Iris pigment epithelial cell (primary cell): Measurements from ENCODE around the gene ADAM33.

ENCODE experiments used
- DNase-seq: peaks from one replicate; pipeline ENCODE4 v3.0.0-alpha.2; 2011; ENCODE audit warnings: low read depth

The ADAM33 gene

DNA sequence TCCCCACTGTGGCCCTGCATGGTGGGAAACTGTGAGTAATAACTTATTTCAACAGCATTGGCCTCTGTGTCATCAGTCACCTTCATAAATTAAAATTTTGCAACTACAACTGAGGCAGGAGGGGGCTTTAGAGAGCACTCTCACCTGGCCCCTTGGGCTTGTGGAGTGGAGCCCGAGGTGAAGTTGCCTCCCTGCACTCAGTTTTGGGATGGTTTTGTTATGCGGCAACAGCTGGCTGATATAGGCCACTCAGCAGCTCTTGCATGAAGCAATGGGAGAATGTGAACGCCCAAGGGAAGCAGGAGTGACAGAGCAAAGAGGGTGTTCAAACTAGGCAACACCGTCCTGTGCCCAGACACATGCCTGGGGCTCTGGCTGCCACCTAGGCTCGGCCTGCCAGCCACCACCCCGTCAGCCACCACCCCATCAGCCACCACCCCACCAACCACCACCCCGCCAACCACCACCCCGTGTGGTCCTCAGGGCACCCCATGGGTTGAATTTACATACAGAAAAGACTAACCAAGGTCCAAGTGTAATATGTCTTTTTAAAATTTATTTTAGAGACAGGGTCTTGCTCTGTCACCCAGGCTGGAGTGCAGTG, 14.3 kb downstream of the ADAM33 start:
- no peak for DNase-seq

DNA sequence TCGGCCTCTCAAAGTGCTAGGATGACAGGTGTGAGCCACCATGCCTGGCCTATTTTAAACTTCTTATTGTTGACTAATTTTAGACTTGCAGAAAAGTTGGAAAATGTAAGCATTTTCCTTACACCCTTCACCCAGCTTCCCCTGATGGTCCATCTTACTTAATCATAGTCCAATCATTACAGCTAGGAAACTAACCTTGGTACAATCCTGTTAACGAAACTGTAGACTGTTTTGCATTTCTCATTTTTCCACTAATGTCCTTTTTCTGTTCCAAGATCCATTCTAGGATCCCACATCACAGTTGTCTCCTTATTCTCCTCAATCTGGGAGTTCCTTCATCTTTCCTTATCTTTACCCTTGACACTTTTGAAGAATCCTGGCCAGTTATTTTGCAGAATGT, 18.0 kb downstream of the ADAM33 start:
- no peak for DNase-seq

DNA sequence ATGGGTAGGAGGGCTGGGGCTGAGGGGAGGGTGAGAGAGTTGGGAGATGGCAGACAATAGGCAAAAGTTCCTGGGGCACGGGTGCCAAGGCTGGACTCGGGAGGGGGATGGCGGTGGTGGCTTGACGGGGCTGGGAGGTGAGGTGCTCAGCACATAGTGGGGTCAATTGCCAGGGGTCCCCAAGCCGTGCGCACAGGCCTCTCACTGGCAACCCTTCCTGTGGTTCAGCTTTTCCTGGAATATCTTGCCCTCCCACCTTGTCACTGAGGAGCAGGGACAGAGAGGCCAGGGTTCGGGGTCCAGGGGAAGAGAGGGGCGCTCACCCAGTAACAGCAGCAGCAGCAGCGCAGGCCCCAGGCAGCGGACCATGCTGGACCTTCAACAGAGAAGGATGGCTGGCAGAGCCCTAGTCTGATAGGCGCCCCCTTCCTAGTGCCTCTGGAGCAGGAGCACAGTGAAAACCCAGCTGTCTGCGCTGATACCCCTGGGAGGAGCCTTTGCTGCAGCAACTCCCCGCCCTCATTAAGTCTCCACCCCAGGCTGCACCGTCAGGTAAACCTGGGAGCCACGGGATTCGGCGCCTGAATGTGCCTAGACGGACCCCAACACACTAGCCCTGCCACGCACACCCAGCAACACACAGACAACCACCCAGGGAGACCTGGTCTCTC, 18.6 kb downstream of the ADAM33 start, which contains the start of gene GFRA4:
Gene GFRA4, minus strand, starts transcription at position 369 of the 671 bp plus-strand sequence. Its CDS starts 0 bp downstream, at position 369.
- no peak for DNase-seq

DNA sequence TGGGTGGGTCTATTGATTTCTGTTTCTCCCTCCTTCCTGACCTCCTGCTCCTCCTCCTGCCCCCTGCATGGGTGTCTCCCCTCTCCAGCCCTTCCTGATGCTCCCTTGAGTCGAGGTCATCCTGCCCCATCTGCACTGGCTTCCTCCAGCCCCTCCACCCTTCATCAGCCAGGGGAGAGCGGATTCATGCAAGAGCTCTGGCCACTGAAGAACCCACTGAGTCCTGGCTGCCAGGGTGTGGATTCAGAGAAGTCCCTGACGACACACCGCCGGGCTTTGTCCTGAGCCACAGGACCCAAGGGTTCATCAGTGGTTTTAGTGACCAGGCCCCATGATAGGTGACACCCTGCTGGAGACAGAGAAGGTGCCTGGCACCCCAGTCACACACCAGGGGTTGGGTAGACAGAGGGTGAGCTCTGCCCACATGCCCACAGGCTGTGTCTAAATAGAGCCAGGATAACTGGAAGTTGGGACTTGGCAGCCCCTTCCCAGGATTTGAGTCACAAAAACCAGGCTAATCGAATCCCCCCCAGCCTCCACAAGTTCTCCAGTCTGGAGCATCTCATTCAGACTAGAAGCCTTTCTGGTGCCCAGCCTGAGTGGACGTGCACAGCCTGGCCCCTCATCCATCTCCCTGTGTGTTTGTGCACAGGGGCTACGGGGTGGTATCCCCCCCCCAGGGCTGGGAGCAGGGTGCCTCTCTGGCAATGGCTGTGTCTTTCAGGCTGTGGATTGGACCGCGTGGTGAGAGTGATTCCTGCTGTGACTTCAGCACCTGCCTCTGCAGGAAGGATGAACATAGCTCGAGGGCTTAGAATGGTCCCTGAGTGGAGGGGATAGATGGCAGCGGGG, 19.8 kb downstream of the ADAM33 start:
- no peak for DNase-seq

DNA sequence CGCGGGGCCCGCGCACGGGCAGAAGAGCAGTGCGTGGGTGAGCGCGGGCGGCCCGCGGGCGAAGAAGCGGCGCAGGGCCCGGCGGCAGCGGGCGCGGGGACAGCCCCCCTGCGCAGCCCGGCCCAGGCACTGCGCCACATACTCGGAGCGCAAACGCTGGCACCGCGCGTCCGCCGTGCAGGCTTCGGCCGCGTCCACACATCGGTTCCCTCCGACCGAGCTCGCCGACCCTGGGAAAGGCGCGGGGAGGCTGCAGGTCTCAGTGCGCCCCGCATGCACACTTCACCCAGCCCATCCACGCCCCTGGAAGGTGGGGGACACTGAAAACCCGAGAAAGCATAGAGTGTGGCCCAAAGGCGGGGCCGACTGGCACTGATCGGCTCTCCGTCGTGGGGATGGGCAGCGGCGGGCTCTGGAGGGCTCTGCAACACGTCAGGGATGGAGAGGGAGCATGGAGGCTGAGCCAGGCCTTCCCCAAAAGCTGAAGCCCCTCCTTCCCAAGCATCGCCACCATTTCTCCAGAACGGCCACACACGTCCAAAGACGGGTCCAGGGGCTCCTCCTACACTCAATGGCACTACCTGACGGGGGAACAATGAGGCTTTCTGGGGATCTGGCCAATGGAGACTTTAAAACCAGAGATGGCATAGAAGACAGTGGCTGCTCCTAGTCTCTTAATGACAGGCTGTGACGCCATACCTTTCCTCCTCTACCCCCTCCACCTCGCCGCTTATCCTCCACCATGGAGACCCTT, 20.6 kb downstream of the ADAM33 start:
- DNase-seq = no peak

DNA sequence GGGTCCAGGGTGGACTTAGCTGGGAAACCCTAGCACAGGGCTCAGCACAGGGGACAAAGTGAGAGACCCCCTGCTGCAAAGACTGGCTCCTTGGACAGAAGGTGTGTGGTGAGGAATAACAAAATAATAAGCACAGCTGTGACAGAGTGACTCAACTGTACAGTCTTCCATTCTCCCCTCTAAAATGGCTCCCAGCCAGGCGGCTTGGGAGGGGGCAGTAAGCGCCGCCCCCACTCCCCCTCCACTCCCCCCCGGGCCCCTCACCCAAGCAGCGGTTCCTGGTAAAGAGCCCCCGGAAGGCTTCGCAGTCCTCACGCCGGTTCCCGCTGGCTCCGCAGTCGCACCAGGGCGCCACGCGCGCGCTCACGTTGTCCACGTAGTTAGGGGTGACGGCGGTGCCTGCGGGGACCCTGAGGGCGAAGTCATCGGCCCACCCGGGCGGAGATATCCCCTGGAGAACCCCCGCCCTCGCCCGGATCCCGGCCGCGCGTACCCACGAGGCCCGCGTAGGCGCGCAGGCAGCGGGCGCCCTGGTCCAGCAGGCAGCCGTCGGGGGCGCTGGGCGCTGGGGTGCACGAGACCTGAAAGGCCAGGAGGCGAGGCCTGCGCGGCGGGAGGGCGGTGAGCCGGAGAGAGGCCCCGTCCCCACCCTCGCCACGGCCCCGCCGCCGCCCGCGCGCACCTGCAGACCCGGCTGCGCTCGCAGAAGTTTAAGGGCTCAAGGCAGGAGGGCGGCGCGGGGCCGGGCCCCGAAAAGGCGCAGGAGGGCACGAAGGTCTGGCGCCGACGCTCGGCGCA, 21.3 kb downstream of the ADAM33 start:
- no peak for DNase-seq

DNA sequence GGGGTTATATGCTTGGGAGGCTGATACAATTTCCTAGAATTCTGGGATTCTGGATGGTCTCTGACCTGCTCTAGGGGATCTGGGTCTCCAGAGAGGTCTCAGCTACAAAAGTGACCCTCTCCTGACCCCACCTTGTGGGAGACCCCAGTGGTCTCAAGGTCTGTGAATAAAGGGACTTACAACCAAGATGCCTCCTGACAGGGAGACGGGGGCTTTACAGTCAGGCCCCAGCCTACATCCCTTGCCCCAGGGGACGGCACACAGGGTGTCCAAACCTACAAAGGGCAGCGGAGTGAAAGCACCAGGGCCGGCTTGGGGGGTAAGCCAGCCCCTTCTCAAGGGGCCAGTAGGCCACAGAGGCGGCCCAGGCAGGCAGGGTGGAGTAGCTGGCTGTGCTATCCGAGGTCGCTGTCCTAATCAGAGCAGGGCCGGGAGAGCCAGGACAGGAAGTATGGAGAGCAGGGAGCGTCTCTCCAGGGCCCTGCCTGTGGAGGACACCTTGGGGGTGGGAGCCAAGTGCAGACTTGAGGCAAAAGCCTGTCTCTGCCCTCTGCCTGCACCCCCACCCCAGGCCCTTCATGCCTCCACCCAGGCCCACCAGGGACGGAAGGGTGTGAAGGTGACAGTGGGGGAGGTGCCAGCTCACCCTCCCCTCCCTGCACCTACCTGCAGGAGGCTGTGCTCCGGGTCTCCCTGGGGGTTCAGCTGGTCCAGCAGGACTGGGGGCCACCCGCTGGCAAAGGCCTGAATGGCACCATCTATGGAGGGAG, 22.1 kb downstream of the ADAM33 start:
- no peak for DNase-seq

DNA sequence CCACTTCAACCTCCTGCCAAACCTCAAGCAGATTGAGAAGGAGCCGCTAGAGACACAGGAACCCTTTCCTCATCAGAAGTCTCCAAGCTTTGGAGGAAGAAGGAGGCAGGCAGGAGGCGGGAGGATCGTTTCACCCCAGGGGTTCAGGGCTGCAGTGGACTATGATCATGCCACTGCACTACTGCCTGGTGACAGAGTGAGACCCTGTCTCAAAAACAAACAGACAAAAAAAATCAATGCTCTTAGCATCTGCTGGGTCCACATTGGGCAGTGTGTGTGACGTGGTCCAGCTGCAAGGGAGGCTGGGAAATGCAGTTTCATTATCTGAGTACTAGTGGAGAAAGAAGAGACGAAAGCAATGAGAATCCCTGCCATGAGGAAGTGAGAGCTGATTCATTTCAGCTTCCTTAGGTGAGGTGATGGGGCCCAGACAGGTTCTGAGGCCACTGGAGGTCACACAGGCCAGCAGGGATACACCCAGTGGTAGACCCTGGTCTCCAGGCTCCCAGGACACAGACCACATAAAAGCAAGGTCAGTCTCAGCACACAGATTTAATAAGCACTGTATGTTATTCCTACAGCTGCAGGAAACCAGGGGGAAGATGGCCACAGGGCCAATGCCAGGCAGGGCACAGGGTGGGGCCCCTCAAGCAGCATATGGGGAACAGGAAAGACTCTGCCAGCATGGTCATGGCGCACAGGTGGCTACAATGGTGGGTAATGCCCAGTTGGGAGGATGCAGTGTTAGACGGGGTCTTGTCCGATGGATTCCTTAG, 22.9 kb downstream of the ADAM33 start:
- DNase-seq = peak; percentile 32

DNA sequence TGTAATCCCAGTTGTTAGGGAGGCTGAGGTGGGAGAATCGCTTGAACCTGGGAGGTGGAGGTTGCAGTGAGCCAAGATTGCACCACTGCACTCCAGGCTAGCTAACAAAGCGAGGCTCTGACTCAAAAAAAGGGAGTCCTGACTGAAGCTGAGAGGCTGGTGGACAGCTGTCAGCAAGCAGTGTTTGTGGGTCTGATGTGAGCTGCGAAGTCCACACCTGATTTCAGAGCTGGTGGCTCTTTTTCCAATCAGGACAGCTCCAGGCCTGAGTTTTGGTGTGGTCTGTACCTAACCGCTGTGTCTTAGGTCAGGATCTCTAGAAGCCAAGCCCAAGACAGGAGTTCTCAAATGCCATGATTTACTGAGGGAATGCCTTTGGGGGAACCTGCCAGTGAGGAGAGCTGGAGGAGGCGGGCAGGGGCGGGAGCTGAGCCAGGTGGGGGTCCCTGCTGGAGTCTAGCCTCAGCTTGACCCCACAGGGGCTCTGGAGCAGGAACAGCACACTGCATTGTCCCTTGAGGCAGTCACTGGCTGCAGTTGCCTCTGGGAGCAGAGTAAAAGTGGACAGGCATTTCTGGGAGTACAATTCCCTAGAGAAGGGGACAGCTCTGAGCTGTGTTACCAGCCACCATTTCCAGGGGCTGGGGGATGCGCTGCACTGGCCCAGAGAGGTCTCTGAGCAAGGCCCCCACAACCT, 23.6 kb downstream of the ADAM33 start:
- no peak for DNase-seq

DNA sequence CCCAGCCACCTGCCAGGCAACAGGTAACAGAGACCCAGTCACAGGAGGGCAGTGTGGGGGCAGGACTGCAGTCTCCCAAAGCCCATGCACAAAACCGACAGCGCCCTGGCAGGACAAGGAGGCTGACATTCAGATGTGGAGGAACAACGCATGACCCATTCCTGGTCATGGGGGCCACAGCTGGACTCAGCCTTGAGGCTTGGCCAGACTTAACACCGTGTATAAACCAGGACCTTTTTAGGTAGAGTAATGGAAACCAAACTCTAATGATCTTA, 26.7 kb downstream of the ADAM33 start:
- DNase-seq = no peak

DNA sequence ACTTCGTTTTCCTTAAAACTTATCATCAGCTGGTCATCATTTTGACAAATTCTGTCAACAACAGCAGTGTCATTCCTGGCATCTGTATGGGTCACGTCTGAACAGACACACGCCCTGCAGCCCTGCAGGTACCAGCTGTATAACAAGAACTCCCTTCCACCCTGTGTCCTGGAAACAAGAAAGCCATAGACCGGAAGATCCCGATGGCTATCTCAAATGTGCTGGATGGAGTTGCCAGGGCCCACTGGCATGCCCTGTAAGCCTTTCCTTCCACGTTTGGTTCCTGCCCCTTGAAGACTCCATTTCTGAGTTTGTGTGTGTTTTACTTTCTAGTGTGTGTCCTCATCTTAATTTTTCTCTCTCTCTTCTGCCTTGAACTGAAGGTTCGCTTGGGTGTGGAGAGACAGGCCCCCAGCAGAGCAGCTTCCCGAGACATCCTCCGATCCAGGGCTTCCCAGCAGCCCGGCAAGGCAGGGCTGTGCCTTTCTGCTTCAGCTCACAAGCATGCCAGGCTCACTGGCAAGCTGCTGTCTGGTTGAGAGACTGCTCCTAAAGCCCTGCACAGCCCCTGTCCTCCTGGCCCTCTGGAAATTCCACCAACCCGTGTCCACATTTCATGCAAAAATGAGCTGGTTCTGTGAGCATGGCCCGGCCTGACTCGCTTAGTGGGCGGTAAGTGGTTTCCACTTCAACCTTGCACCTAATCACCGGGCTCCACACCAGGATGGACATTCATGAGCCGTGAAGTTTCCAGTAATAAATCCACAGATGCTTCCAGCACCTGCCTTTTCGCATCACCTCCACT, 27.3 kb downstream of the ADAM33 start:
- no peak for DNase-seq

DNA sequence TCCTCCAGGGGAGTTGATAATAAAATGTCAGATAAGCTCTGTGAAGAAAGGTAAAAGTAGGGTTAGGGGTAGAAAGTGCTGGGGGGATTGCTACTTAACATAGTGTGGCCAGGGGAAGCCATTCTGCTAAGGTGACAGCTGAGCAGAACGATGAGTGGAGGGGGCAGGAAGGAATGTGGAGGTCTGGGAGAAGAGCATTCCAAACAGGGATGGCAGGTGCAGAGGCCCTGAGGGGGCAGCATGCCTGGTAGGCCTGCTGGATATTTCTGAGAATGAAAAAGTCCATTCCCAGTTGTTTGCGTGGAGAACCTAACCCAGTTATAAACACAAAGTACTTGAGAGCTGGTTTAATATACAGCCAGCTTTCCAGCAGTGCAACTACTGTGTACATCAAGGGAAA, 27.9 kb downstream of the ADAM33 start:
- no peak for DNase-seq

DNA sequence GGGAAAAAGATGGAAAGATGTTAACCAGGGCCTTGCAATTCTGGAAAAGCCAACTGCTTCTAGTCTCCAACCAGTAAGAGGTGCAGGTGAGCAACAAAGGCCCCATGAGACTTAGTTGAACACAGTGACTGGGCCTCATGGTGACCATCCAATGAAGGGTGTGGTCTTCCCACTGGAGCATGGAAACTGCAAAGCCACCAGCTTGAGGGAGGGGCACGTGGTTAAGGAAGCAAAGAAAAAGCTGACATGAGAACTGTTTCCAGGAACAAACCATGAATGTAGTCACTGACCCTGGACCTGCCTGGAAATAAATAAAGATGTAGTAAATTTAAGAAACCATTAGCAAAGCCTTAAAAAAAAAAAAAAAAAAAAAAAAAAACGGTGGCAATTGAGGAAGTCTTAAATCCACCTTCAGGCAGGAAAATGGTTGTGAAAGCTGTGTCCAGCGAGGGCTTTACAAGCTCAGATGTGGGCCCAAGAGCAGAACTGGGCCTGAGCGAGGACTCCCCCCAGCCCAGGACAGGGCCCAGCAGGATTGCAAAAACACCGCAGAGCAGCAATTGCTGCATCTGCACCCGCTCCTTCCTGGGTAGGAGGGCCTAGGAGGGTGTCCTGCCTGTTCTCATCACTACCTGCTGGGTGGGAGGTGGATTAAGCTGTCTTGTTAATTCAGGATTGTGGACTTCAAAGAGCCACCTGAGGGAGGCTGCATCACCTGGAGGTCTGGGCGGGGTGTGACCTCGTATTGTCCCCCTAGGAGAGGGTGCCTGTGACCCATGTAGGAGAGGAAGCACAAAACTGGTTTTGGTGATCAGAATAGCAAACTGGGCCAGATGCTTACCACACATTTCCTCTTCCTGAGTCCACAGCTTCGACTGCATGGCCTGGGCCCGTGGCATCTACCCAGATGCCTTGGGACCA, 28.9 kb downstream of the ADAM33 start:
- no peak for DNase-seq

DNA sequence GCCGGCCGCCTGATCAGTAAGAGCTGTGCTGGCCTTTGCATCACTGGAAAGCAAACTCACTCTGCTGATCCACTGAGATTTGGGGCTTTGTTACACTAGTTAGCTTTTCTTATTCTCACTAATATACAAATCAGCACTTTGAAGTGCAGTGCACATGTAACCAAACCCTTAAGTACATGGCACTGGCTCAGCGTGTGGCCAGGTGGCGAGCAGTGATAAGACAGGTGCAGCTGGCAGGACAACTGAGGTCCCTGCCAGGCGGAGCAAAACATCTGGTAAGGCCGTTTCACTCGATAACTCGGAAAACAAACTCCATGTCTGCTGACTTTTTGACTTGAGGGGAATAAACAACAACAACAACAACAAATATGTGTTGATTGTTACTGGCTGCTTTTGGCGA, 29.6 kb downstream of the ADAM33 start:
- no peak for DNase-seq

DNA sequence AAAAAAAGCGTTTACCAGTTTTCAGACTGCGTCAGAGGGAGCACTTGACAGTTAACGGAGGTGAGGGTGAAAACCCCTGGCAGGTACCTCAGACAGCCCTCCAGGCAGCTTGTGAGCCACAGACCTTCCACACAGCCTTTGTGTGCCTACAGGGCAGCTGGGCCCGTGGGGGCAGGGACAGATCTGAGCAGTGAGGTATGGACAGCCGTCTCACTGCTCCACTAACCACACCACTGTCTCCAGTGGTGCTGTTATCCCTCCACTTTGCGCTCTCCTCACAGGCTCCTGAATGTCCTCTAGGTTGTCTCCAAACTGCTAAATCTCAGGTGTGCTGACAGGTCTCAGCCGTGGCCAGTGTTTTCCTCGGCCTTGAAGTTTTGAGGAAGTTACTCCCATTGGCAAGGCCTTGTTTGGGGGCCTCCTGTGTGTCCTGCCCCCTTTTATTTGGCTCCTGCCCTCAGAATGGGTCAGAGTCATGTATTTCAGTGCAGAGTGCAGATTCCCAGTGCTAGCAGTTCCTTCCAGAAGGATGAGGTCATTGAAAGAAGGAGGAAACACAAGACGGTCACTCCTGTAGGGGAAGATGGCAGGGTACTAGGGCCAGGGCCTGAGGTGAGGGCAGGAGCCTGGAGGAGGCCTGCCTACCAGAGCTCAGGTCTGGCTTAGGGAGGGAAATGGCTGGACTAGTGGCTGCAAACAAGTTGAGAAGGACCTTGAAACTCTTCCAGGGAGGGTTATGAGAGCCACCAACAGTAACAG, 30.4 kb downstream of the ADAM33 start:
- DNase-seq = no peak

DNA sequence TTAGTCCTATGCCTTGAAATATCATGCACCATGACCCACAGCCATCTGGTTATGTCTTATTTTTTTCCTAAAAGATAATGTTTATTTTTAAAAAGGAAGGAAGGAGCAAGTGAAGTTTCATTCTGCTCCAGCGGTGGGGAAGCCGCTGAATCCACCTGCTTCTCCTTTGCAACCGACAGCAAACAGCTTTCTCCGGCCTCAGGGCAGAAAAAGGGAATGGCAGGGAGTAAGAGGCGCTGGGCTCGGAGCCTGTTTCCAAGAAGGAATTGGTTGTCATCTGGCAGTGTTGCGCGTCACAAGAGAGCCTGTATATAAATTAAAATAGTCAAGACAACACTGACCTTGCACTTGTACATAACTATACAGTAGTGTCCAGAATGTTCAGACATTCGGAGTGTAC, 32.9 kb downstream of the ADAM33 start:
- DNase-seq = no peak

DNA sequence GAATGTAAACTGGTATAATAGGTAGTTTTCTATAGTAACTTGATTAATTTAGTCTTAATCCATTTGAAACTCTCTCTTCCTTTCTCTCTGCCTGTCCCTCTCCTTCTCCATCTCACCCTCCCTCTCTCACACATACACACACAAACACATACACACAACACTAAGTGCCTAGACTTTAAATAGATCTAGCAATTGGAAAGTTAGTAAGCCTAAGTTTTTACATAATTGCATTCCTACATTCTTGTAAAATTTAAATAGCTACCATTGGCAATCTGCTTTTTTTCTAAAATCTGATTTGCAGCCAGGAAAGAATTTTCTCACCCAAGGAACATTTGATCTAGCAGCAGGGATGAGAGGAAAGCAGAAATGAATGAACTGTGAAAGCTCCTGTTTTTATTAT, 34.3 kb downstream of the ADAM33 start:
- no peak for DNase-seq
